Stimulated activated CD8-positive, alpha-beta memory T cell treated with anti-CD3 and anti-CD28 coated beads, Interleukin-15, amount 100 ng/mL, for 1 hour (primary cell): ENCODE results near the gene DSCAM.
"Not testable (repeated sequence)": the region's sequence is repeated elsewhere in the genome, so short reads cannot be mapped to it uniquely, and the experiment has no call there.

Source experiments
- DNase-seq: peaks from one replicate; pipeline ENCODE4 v3.0.0-alpha.2; 2020; ENCODE audit warnings: low read depth

The DSCAM gene

GRCh38 chr21:40049931-40050290, 797.0 kb downstream of the DSCAM start:
- no peak for DNase-seq

- no peak for DNase-seq
Observed at GRCh38 chr21:40049031-40049930, 797.7 kb downstream of the DSCAM start.

- DNase-seq, result no peak
Observed at GRCh38 chr21:40047993-40048730, 798.8 kb downstream of the DSCAM start.

- no peak for DNase-seq
Observed at GRCh38 chr21:40047211-40047610, 799.7 kb downstream of the DSCAM start.

GRCh38 chr21:40043866-40044265, 803.1 kb downstream of the DSCAM start:
- no peak for DNase-seq

GRCh38 chr21:40043423-40043822, 803.5 kb downstream of the DSCAM start:
- no peak for DNase-seq

GRCh38 chr21:40041446-40041845, 805.5 kb downstream of the DSCAM start:
- DNase-seq, result no peak

- DNase-seq, result not testable (repeated sequence)
Observed at GRCh38 chr21:40033156-40033782, 813.7 kb downstream of the DSCAM start.

- no peak for DNase-seq
Observed at GRCh38 chr21:40029888-40030287, 817.1 kb downstream of the DSCAM start.

- DNase-seq, result not testable (repeated sequence)
Observed at GRCh38 chr21:40028393-40028792, 818.6 kb downstream of the DSCAM start.

GRCh38 chr21:40021558-40022351, 825.2 kb downstream of the DSCAM start:
- no peak for DNase-seq

- DNase-seq, result no peak
Observed at GRCh38 chr21:40020651-40021050, 826.3 kb downstream of the DSCAM start.

GRCh38 chr21:40018871-40019475, 828.0 kb downstream of the DSCAM start:
- no peak for DNase-seq

GRCh38 chr21:40016667-40017066, 830.3 kb downstream of the DSCAM start:
- DNase-seq, result no peak

GRCh38 chr21:40016234-40016633, 830.7 kb downstream of the DSCAM start:
- no peak for DNase-seq

- no peak for DNase-seq
Observed at GRCh38 chr21:40015818-40016217, 831.1 kb downstream of the DSCAM start.

GRCh38 chr21:40014394-40014793, 832.6 kb downstream of the DSCAM start:
- no peak for DNase-seq

- DNase-seq, result no peak
Observed at GRCh38 chr21:40013001-40013735, 833.8 kb downstream of the DSCAM start.

- no peak for DNase-seq
Observed at GRCh38 chr21:40011371-40011770, 835.6 kb downstream of the DSCAM start.

- DNase-seq, result no peak
Observed at GRCh38 chr21:40002978-40003377, 844.0 kb downstream of the DSCAM start.
